ENCODE data around the gene BLID. TPM values are rescaled to one million over a fixed set of nuclear protein-coding genes. Genes with fewer than 3 reads are reported as not detected.

BLID gene
- total RNA-seq, 3 donors from 2014 or later, result 2.0 to 2.8 (median 2.4) TPM

DNA sequence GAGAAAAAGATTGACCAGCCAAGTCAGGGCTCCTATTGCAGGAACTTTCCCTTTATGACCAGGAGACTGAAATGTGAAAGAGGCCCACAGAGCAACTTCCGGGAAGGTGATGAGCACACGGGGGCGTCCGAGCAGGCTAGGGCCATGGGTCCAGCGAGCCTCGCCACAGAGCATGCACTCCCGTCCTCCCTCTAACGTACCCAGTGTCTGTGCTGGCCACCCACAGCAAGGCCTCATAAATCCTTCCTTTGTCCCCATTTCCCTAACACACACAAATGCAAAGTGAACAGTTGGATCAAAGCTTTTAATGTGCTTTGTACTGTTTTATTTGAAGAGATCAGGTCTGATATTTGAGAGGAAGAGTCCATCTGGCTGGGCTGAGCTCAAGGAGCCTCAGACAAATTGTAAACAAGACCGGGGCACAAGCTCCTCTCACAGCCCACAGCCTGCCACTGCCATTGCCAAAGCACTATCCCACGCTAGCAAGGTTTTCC is 44.3 kb downstream of the BLID start:
- intact Hi-C loops (cut with DNase I; ENCODE audit: low total_unique reads), result no loop called here
- no peak for DNase-seq (ENCODE audit: low spot score in 2 of 2)
- no peaks in the 10 kb centered on the region for H3K27me3 ChIP-seq
- H3K27ac ChIP-seq, result peak overlapping the region in 1 of 2 donors; percentile 2
- no peak overlapping the region for H3K4me3 ChIP-seq
- H3K4me1 ChIP-seq, result no peaks in the 10 kb centered on the region
- H3K9me3 ChIP-seq, result no peaks in the 10 kb centered on the region
- TF ChIP-seq, protein P1, sequence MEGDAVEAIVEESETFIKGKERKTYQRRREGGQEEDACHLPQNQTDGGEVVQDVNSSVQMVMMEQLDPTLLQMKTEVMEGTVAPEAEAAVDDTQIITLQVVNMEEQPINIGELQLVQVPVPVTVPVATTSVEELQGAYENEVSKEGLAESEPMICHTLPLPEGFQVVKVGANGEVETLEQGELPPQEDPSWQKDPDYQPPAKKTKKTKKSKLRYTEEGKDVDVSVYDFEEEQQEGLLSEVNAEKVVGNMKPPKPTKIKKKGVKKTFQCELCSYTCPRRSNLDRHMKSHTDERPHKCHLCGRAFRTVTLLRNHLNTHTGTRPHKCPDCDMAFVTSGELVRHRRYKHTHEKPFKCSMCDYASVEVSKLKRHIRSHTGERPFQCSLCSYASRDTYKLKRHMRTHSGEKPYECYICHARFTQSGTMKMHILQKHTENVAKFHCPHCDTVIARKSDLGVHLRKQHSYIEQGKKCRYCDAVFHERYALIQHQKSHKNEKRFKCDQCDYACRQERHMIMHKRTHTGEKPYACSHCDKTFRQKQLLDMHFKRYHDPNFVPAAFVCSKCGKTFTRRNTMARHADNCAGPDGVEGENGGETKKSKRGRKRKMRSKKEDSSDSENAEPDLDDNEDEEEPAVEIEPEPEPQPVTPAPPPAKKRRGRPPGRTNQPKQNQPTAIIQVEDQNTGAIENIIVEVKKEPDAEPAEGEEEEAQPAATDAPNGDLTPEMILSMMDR (IDR thresholded peaks at IDR 0.05), result no peak
- no peaks in the 10 kb centered on the region for H3K36me3 ChIP-seq

DNA sequence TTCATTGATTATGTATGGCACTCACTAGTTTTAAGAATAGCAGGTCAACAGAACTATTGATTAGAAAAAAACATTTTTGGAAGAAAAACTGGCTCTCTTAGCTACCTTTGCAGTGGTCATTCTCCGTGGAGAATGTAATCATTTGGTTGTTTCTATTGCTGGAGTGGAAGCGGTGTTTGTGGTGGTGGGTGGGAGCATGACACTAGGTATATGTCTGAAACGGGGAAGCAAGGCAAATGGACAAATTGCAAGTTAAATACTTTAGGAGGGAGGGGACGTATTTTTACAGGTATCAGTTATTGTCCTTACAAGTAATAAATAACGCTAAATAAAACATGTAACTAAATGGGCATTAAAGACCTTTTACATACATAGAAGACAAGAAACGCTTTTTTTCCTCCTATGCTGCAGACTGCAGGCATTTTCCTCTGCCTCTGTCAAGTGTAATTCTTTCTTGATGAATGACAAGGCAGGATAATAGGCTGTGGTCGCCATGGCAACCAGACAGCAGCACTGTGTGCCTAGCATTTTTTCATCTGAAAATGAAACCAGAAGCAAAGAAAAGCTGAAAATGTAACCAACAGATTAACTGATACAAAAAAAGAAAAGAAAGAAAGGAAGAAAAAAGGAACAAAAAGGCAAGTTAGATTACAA is 46.2 kb downstream of the BLID start:
- Histone ChIP-seq H3K27me3 (no peaks in the 10 kb centered on the region), H3K4me1 (no peaks in the 10 kb centered on the region), H3K27ac (no peak overlapping the region), H3K9me3 (peaks cover 0 to 8% of the 10 kb centered on the region in 2 donors), H3K36me3 (no peaks in the 10 kb centered on the region), H3K4me3 (no peak overlapping the region)
- TF ChIP-seq, protein P1 (IDR thresholded peaks at IDR 0.05), result no peak
- TF ChIP-seq POLR2AphosphoS5 (IDR thresholded peaks at IDR 0.05), result no peak
- no peak for TF ChIP-seq POLR2A (IDR thresholded peaks at IDR 0.05)
- DNase-seq (ENCODE audit: low spot score in 2 of 2), result peak in 1 of 2 donors; percentile 48
- intact Hi-C loops (cut with DNase I; ENCODE audit: low total_unique reads), result no loop called here

DNA sequence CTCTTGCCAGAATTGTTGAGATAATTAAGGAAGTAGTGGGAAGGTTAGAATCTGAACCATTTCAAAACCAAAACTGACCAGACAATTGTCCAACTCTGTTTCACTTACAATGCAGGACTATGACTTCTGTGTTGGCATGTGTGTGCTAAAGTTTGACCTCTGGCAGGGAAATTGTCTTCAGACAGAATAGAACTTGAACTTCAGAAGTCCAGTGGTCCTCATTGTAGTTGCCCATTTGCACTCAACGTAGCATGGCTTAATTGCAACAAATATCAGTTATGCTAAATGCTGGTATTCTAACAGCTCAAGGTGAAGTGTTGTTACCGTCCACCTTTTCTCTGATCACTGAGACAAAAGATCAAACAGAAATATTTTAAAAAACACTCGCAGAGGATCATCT is 47.2 kb downstream of the BLID start:
- peak overlapping the region in 1 of 3 donors; percentile 6 for H3K4me3 ChIP-seq
- no peak for DNase-seq (ENCODE audit: low spot score in 2 of 2)
- no peaks in the 10 kb centered on the region for H3K27me3 ChIP-seq
- H3K4me1 ChIP-seq, result no peaks in the 10 kb centered on the region
- intact Hi-C loops (cut with DNase I; ENCODE audit: low total_unique reads), result no loop called here
- H3K27ac ChIP-seq, result peak overlapping the region in 1 of 2 donors; percentile 43
- no peaks in the 10 kb centered on the region for H3K36me3 ChIP-seq
- TF ChIP-seq, protein P1 (IDR thresholded peaks at IDR 0.05), result no peak
- TF ChIP-seq POLR2AphosphoS5 (IDR thresholded peaks at IDR 0.05) (no peak), POLR2A (IDR thresholded peaks at IDR 0.05) (no peak)
- peaks cover 0 to 8% of the 10 kb centered on the region in 2 donors for H3K9me3 ChIP-seq

DNA sequence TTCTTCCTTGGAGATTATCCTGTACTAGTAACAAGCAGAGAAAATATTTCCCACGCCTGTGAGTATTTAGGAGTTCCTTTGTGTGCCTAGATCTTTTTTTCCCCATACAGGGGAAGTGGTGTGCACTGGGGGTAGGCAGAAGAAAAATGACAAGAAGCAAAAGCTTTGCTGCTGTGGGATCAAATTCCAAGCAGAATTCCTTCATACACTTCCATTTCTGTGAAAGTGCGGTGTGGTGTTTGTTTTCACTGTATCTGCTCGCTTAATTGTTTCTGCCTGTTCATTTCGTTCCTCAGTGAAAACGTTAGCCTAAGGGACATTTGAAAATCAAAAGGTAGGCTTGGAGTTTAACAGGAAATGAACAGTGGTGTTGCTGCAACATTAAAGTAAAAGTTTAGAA is 47.9 kb downstream of the BLID start:
- H3K4me3 ChIP-seq, result peak overlapping the region in 2 of 3 donors; percentile 6 to 10
- no peaks in the 10 kb centered on the region for H3K27me3 ChIP-seq
- H3K4me1 ChIP-seq, result no peaks in the 10 kb centered on the region
- peaks cover 0 to 8% of the 10 kb centered on the region in 2 donors for H3K9me3 ChIP-seq
- H3K27ac ChIP-seq, result peak overlapping the region; percentile 43 to 74
- H3K36me3 ChIP-seq, result no peaks in the 10 kb centered on the region
- intact Hi-C loops (cut with DNase I; ENCODE audit: low total_unique reads), result no loop called here
- TF ChIP-seq POLR2AphosphoS5 (IDR thresholded peaks at IDR 0.05) (no peak), POLR2A (IDR thresholded peaks at IDR 0.05) (no peak)
- TF ChIP-seq, protein P1 (IDR thresholded peaks at IDR 0.05), result no peak
- DNase-seq (ENCODE audit: low spot score in 2 of 2), result no peak
